B cell (primary cell): Measurements from ENCODE around the gene C1orf116. TPM values are rescaled to one million over a fixed set of nuclear protein-coding genes. Genes with fewer than 3 reads are reported as not detected.

Experiments
- ATAC-seq: fragments of 200-7000 bp; cut with Tn5 transposase; one replicate; pipeline ENCODE4 v1.10.0; 2021; ENCODE audit warnings: low read depth, mild to moderate bottlenecking, moderate number of reproducible peaks, moderate library complexity
- CTCF ChIA-PET: fragments of 350-600 bp; sonication (Branson Sonifier 250); formaldehyde crosslinking; loops from one replicate; lab custom pipeline; 2021; ENCODE audit warnings: antibody characterized with exemption, inconsistent platforms; lab: Charles Lee
- POLR2A ChIA-PET: fragments of 350-600 bp; sonication (Branson Sonifier 250); formaldehyde crosslinking; loops from one replicate; lab custom pipeline; 2021; ENCODE audit warnings: antibody characterized with exemption; lab: Charles Lee
- DNase-seq: peaks from one replicate; pipeline ENCODE4 v3.0.0; 2013
- H2AFZ ChIP-seq: 2 replicates; pipeline ENCODE4 v1.6.1; 2012; ENCODE audit warnings: mild to moderate bottlenecking, low read depth, low read length; ENCODE audit not compliant: insufficient read depth, poor library complexity, severe bottlenecking
- H3K27ac ChIP-seq, 2 donors: 1 replicate in 1 of 2; 2 replicates in 1 of 2; pipeline ENCODE4 v1.5.1; 2012 to 2013; ENCODE audit warnings: low read length in 2 of 2, mild to moderate bottlenecking in 2 of 2, moderate library complexity in 1 of 2
- H3K27me3 ChIP-seq, 4 experiments: fragments of 200-600 bp in 1 of 4; sonication (generic) in 1 of 4; replicated peaks in 1 of 4; 1 replicate in 2 of 4; 2 replicates in 2 of 4; pipeline versions ENCODE4 v1.6.1 to v1.7.0; 2013 to 2016; ENCODE audit warnings: low read length in 3 of 4, mild to moderate bottlenecking in 2 of 4, mixed read lengths in 1 of 4, moderate library complexity in 1 of 4; ENCODE audit not compliant: insufficient read depth in 4 of 4, control insufficient read depth in 3 of 4; ENCODE audit errors: control extremely low read depth in 1 of 4
- H3K36me3 ChIP-seq, 2 experiments: replicated peaks in 1 of 2; 1 replicate in 1 of 2; 2 replicates in 1 of 2; pipeline versions ENCODE4 v1.6.1 to v1.7.1; 2013; ENCODE audit warnings: low read length in 1 of 2; ENCODE audit not compliant: insufficient read depth in 2 of 2, control insufficient read depth in 1 of 2; ENCODE audit errors: control extremely low read depth in 1 of 2, extremely low read depth in 1 of 2
- H3K4me1 ChIP-seq, 2 donors: fragments of 200-600 bp in 1 of 2; sonication (generic) in 1 of 2; 1 replicate in 1 of 2; 2 replicates in 1 of 2; pipeline versions ENCODE4 v1.5.1 to v1.6.1; 2013 to 2017; ENCODE audit warnings: low read length in 2 of 2; ENCODE audit not compliant: control insufficient read depth in 2 of 2, insufficient read depth in 2 of 2
- H3K4me2 ChIP-seq: replicated peaks from 2 replicates; pipeline ENCODE3; 2012; ENCODE audit warnings: mild to moderate bottlenecking, low read depth, low read length; ENCODE audit not compliant: poor library complexity, severe bottlenecking
- H3K4me3 ChIP-seq, 5 experiments: fragments of 200-600 bp in 1 of 5; sonication (generic) in 1 of 5; 1 replicate in 3 of 5; 2 replicates in 2 of 5; pipeline versions ENCODE4 v1.5.1 to v1.7.0; 2011 to 2016; ENCODE audit warnings: low read length in 4 of 5, mild to moderate bottlenecking in 4 of 5, low read depth in 2 of 5, control low read depth in 1 of 5, moderate library complexity in 1 of 5; ENCODE audit not compliant: insufficient read depth in 1 of 5; ENCODE audit errors: control extremely low read depth in 1 of 5, extremely low read depth in 1 of 5
- H3K79me2 ChIP-seq: fragments of 200-600 bp; sonication (generic); one replicate; pipeline ENCODE4 v1.6.0; 2016; ENCODE audit warnings: low read length; ENCODE audit not compliant: control insufficient read depth, insufficient read depth
- H3K9ac ChIP-seq: fragments of 200-600 bp; sonication (generic); 2 replicates; pipeline ENCODE4 v1.6.1; 2017; ENCODE audit warnings: mild to moderate bottlenecking, low read length, moderate library complexity
- H3K9me3 ChIP-seq, 3 donors: one replicate each; pipeline versions ENCODE4 v1.6.1 to v1.7.1; 2013; ENCODE audit warnings: low read length in 2 of 3; ENCODE audit not compliant: control insufficient read depth in 2 of 3, insufficient read depth in 1 of 3; ENCODE audit errors: control extremely low read depth in 1 of 3
- H4K20me1 ChIP-seq: 2 replicates; pipeline ENCODE4 v1.6.0; 2012; ENCODE audit warnings: mild to moderate bottlenecking, low read length; ENCODE audit not compliant: insufficient read depth, control insufficient read depth, poor library complexity, severe bottlenecking
- H3K27ac Mint-ChIP-seq: one replicate; pipeline ENCODE4 v1.8.0; 2021; ENCODE audit warnings: mixed read lengths
- H3K27me3 Mint-ChIP-seq: one replicate; pipeline ENCODE4 v1.8.0; 2021; ENCODE audit warnings: mixed read lengths
- H3K4me1 Mint-ChIP-seq: one replicate; pipeline ENCODE4 v1.8.0; 2021; ENCODE audit warnings: mixed read lengths
- H3K4me3 Mint-ChIP-seq: one replicate; pipeline ENCODE4 v1.8.0; 2021; ENCODE audit warnings: mixed read lengths
- H3K9me3 Mint-ChIP-seq: one replicate; pipeline ENCODE4 v1.8.0; 2022; ENCODE audit warnings: mixed read lengths; ENCODE audit not compliant: insufficient read depth
- EZH2 ChIP-seq: IDR thresholded peaks from 2 replicates; pipeline ENCODE4 v1.6.1; 2012; ENCODE audit warnings: borderline replicate concordance, low read depth, mild to moderate bottlenecking, moderate library complexity, low read length; ENCODE audit not compliant: insufficient read depth, poor library complexity, severe bottlenecking
- WGBS: methylation state at CpG from one replicate; pipeline ENCODE4 v1.1.5; 2013; ENCODE audit warnings: missing lambda C conversion rate; ENCODE audit not compliant: insufficient coverage; 5-methylcytosine and 5-hydroxymethylcytosine counted together
- intact Hi-C: fragments of 100-400 bp; cut with micrococcal nuclease; formaldehyde crosslinking; loops from one replicate; pipeline ENCODE4 v1.10.0; 2022
- polyA plus RNA-seq: library from polyadenylated mRNA; depleted of rRNA; stranded (reverse); fragments of >200 nt; gene quantifications from 2 replicates; pipeline ENCODE4 v1.2.3, GENCODE V29; 2012
- total RNA-seq, 2 donors: library from RNA; stranded (reverse); fragments of 120-200 nt in 1 of 2; gene quantifications; 1 replicate in 1 of 2; 2 replicates in 1 of 2; pipeline versions ENCODE4 v1.2.3 to v1.2.4, GENCODE V29; 2013 to 2022
- TF ChIP-seq, protein P1 (sequence below): fragments of 200-600 bp; IDR thresholded peaks from one replicate; pipeline ENCODE4 v1.8.0; 2022; ENCODE audit warnings: antibody characterized with exemption, mild to moderate bottlenecking

C1orf116 gene
- total and polyA plus RNA-seq, 2 donors (not counting 1 experiment from before 2014, with no cell fraction given) = 0.09 TPM; not detected in 1

DNA sequence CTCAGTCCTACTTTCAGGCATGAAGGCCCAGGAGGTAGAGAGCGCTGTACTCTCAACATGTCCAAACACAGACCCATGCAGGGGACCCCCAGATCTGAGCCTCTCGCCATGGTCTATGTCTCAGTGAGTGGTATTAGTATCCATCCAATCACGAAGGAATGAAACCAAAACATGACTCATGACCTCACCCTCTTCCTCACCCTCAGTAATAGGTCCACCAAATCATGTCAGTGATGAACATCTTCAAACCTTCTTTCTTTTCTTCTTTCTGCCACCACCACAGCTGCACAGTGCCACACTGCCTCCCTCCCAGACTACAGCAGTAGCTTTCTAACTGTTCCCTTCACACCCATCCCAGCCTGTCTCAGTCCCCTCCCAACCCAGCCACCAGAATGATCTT is 16.8 kb downstream of the C1orf116 start:
- Histone ChIP-seq H3K27ac (no peak overlapping the region), H2AFZ (no peak overlapping the region), H3K9ac (no peak overlapping the region), H3K4me2 (no peak overlapping the region), H3K36me3 (no peaks in the 10 kb centered on the region), H3K79me2 (no peaks in the 10 kb centered on the region), H3K27me3 (peaks cover 0 to 15% (median 8%) of the 10 kb centered on the region in 4 experiments), H3K9me3 (no peaks in the 10 kb centered on the region), H3K4me1 (no peaks in the 10 kb centered on the region), H4K20me1 (no peaks in the 10 kb centered on the region), H3K4me3 (no peak overlapping the region)
- Mint-ChIP-seq H3K4me3 (no peak overlapping the region), H3K9me3 (no peaks in the 10 kb centered on the region), H3K4me1 (no peaks in the 10 kb centered on the region), H3K27me3 (peaks cover 64% of the 10 kb centered on the region), H3K27ac (no peak overlapping the region)
- 94% methylated on average over 2 of the region's 3 CpGs for WGBS
- POLR2A ChIA-PET = no interaction called here
- intact Hi-C loops = no loop called here
- no peak for TF ChIP-seq EZH2
- TF ChIP-seq, protein P1, sequence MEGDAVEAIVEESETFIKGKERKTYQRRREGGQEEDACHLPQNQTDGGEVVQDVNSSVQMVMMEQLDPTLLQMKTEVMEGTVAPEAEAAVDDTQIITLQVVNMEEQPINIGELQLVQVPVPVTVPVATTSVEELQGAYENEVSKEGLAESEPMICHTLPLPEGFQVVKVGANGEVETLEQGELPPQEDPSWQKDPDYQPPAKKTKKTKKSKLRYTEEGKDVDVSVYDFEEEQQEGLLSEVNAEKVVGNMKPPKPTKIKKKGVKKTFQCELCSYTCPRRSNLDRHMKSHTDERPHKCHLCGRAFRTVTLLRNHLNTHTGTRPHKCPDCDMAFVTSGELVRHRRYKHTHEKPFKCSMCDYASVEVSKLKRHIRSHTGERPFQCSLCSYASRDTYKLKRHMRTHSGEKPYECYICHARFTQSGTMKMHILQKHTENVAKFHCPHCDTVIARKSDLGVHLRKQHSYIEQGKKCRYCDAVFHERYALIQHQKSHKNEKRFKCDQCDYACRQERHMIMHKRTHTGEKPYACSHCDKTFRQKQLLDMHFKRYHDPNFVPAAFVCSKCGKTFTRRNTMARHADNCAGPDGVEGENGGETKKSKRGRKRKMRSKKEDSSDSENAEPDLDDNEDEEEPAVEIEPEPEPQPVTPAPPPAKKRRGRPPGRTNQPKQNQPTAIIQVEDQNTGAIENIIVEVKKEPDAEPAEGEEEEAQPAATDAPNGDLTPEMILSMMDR = no peak
- no peak for DNase-seq
- CTCF ChIA-PET = interaction anchor here (1.2 kb wide), 1 partner anchor 60 kb away, joined by 3 read pairs; no protein-coding TSS in a partner anchor
- ATAC-seq = no peak

DNA sequence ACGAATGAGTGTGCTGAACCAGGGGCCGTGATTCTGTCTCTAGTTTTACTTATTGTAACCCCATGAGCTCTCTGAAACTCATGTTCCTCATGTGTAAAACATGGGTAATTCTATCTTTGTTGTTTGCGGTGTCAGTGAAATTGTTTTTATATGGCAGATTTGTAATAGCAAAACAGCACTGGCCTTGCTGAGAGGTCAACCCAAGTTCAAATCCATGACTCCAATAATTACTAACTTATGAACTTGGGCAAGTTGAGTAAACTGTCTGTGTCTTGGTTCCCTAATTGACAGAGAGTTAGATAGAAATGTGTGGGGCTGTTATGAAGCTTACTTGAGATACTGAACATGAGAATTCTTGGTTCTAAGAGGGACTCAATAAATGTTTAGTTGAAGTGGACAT is 17.8 kb downstream of the C1orf116 start:
- no peaks in the 10 kb centered on the region for H3K9me3 Mint-ChIP-seq
- H2AFZ ChIP-seq = no peak overlapping the region
- 100% methylated on average over 2 of the region's 3 CpGs for WGBS
- H3K9ac ChIP-seq = no peak overlapping the region
- no peak for DNase-seq
- intact Hi-C loops = no loop called here
- peaks cover 62% of the 10 kb centered on the region for H3K27me3 Mint-ChIP-seq
- no peak for ATAC-seq
- no peak overlapping the region for H3K27ac ChIP-seq
- H3K4me1 ChIP-seq = no peaks in the 10 kb centered on the region
- H3K4me1 Mint-ChIP-seq = no peaks in the 10 kb centered on the region
- H3K27ac Mint-ChIP-seq = no peak overlapping the region
- H3K4me3 ChIP-seq = no peak overlapping the region
- H3K4me2 ChIP-seq = no peak overlapping the region
- no peaks in the 10 kb centered on the region for H4K20me1 ChIP-seq
- H3K36me3 ChIP-seq = no peaks in the 10 kb centered on the region
- peaks cover 0 to 15% (median 8%) of the 10 kb centered on the region in 4 experiments for H3K27me3 ChIP-seq
- TF ChIP-seq, protein P1 = no peak
- no peak for TF ChIP-seq EZH2
- H3K9me3 ChIP-seq = no peaks in the 10 kb centered on the region
- ChIA-PET POLR2A (no interaction called here), CTCF (interaction anchor here (0.6 to 3.1 kb wide), 4 partner anchors 11 to 1762 kb away, joined by 3 to 21 read pairs (median 3); no protein-coding TSS in a partner anchor)
- no peak overlapping the region for H3K4me3 Mint-ChIP-seq
- H3K79me2 ChIP-seq = no peaks in the 10 kb centered on the region
